Coronary artery (tissue), 2 donors: Measurements from ENCODE around the gene WFDC5.

Source experiments
- DNase-seq: peaks from one replicate; pipeline ENCODE4 v3.0.0-alpha.2; 2017; ENCODE audit warnings: low spot score
- H3K27ac ChIP-seq, 2 donors: fragments of 200-600 bp; sonication (generic); one replicate each; pipeline ENCODE4 v1.5.1; 2016 to 2019
- H3K4me3 ChIP-seq: fragments of 200-600 bp; sonication (generic); 2 replicates; pipeline ENCODE4 v1.5.1; 2016; ENCODE audit warnings: mild to moderate bottlenecking, moderate library complexity
- TF ChIP-seq, protein P1 (sequence below): fragments of 200-600 bp; sonication (generic); IDR thresholded peaks from one replicate; pipeline ENCODE4 v1.5.1; 2019; ENCODE audit warnings: antibody characterized with exemption

The WFDC5 gene

DNA sequence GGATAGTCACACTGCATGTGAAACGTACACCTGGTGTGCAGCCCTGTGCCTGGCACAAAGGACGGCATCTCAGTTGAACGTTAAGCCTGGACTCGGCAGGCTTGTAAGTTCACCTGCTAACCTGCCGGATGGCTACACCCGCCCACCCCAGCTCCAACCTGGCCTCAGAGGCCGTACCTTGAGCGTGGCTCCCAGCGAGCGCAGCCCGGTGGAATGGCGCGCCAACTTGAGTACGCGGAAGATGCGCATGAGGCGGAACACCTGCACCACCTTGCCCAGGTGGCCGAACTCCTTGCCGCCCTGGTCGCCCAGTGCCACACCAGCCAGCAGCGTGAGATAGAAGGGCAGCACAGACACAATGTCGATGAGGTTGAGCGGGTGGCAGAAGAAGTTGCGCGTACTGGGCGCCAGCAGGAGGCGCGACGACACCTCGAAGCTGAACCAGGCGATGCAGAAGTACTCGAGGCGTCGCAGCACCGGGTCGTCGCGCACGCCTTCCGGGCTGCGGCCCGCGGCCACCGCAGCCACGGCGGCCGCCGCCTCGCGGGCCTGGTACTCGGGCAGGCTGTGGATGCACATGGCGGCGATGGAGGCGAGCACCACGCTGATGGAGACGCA is 17.4 kb downstream of the WFDC5 start:
- peak overlapping the region; percentile 43 for H3K4me3 ChIP-seq
- DNase-seq = no peak

DNA sequence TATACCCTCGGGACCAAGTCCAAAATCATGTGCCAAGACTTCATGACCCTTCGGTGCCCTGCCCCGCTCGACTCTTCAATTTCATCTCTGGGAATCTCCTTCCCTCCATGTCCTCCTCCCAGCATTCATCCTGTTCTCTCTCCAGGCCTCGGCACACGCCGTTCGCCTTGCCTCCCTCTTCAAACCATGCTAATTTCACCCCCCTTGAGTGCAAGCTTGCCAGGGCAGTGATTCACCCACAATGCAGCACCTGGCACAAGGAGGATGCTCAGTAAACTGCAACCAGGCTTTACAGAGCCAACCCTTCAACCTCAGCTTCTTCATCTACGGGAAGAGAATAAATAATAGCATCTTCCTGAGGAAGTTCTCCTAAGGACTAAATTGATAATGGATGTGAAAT is 18.2 kb downstream of the WFDC5 start:
- H3K4me3 ChIP-seq = no peak overlapping the region
- H3K27ac ChIP-seq = no peak overlapping the region
- DNase-seq = no peak
- TF ChIP-seq, protein P1, sequence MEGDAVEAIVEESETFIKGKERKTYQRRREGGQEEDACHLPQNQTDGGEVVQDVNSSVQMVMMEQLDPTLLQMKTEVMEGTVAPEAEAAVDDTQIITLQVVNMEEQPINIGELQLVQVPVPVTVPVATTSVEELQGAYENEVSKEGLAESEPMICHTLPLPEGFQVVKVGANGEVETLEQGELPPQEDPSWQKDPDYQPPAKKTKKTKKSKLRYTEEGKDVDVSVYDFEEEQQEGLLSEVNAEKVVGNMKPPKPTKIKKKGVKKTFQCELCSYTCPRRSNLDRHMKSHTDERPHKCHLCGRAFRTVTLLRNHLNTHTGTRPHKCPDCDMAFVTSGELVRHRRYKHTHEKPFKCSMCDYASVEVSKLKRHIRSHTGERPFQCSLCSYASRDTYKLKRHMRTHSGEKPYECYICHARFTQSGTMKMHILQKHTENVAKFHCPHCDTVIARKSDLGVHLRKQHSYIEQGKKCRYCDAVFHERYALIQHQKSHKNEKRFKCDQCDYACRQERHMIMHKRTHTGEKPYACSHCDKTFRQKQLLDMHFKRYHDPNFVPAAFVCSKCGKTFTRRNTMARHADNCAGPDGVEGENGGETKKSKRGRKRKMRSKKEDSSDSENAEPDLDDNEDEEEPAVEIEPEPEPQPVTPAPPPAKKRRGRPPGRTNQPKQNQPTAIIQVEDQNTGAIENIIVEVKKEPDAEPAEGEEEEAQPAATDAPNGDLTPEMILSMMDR = no peak

More for the DNA sequence above, 17.4 kb downstream of the WFDC5 start:
- no peak overlapping the region for H3K27ac ChIP-seq
- TF ChIP-seq, protein P1 = no peak

DNA sequence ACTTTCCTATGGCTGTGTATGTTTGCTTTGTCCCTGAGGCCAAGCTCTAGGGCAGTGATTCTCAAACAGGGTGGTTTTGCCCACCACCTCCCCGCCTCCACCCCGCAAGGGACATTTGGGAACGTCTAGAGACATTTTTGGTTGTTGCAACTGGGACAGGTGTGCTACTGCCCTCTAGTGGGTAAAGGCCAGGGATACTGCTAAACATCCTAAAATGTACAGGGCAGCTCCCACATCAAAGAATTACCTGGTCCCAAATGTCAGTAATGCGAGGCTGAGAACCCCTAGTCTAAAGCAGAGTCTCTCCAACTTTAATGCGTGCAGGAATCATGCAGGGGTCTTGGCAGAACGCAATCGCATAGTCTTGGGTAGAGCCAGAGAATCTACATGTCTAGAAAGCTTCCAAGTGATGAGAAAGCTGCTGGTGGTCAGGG is 19.2 kb downstream of the WFDC5 start:
- TF ChIP-seq, protein P1 = peak; percentile 45
- no peak overlapping the region for H3K4me3 ChIP-seq
- no peak for DNase-seq

DNA sequence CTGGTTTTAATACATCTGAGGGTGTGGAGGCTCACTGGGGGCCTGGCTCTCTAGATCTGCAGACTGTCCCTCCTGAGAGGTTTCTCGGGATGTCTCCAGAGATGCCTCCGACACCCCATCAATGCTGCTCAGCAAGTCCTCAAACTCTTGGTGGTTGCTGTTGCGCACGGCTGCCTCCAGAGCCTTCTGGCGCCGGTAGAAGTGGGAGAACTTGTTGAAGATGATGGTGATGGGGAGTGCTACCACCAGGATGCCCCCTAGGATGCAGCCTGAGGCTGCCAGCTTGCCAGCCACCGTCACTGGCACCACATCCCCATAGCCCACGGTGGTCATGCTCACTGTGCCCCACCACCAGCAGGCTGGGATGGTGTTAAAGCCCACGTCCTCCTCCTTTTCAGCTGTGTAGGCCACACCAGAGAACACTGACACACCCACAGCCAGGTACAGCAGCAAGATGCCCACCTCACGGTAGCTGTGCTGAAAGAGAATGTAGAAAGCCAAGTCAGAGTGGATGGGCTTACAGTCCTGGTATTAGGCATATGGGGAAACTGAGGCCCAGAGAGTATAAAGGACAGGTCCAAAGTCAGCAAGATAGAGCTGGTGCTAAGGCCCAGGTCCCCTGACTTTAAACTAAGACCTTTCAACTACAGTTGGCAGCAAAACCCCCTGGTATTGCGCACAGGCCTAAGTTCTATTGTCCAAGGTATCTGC is 20.0 kb downstream of the WFDC5 start:
- H3K27ac ChIP-seq = no peak overlapping the region
- H3K4me3 ChIP-seq = no peak overlapping the region
- DNase-seq = no peak
- TF ChIP-seq, protein P1 = no peak

More for the DNA sequence above, 19.2 kb downstream of the WFDC5 start:
- H3K27ac ChIP-seq = no peak overlapping the region

DNA sequence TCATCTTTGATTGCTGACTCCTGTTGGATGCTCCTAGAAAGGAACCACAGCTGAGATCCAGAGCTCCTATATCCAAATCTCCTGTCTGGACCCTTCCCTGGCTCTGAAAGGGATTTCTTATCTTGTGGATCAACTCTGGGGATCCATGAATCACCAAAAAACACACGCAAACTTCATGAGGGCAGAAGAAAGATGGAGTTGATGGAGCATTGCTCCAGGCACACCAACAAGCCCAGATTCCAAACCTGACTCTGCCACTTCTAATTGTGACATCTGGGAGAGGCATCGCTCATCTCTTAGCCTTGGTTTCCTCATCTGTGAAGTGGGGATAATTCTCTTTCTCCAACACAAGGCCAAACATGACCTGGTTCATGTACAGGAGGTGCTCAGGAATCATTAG is 20.8 kb downstream of the WFDC5 start:
- no peak for DNase-seq
- Histone ChIP-seq H3K4me3 (no peak overlapping the region), H3K27ac (no peak overlapping the region)
- TF ChIP-seq, protein P1 = no peak

DNA sequence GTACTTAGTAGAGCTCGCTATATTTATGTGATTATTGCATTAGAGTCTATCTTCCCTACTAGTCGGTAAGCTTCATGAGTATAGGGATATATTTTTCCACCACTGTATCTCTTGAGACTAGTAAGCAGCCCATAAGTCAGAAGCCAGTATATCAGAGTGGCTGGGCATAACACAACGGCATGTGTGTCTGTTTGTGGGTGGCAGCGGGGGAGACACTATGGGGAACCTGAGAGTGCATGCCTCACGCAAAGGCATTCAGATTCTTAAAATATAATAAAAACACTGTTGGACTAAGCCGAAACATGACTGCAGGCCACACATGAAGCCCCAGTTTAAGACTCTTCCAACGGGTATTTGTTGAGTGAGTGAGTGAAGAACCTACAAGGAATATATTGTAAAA is 22.1 kb downstream of the WFDC5 start:
- no peak overlapping the region for H3K4me3 ChIP-seq
- H3K27ac ChIP-seq = no peak overlapping the region
- no peak for DNase-seq
- TF ChIP-seq, protein P1 = no peak

DNA sequence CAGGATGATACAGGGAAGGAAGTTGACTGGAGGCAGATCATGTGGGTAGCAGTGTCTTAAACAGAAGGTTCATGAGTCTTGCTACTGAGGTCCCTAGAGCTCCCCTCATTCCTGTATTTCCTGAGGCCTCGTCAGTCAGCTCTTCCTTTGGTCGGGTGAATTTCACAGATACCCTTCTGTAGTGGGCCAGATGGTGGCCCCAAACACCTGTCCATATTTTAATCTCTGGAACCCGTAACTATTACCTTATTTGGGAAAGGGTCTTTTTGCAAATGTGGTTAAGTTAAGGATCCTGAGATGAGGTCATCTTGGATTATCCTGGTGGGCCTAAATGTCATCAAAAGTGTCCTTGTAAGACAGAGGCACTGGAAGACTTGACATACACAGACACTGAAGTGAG is 23.6 kb downstream of the WFDC5 start:
- Histone ChIP-seq H3K27ac (no peak overlapping the region), H3K4me3 (no peak overlapping the region)
- no peak for DNase-seq
- TF ChIP-seq, protein P1 = no peak
